A673 (cell line): ENCODE results near the gene CACNG3. TPM values are rescaled to one million over a fixed set of nuclear protein-coding genes. Genes with fewer than 3 reads are reported as not detected.

Source experiments
- BruUV-seq: library from RNA; stranded (reverse); fragments of 400-500 nt; replicated peaks from 2 replicates; lab custom pipeline; 2021; lab: Mats Ljungman, UMichigan
- CTCF ChIA-PET: fragments of 300-600 bp; sonication (Branson Sonifier 250); formaldehyde crosslinking; loops from one replicate; lab custom pipeline; 2022; ENCODE audit warnings: antibody characterized with exemption; lab: Charles Lee
- POLR2A ChIA-PET: fragments of 300-600 bp; sonication (Branson Sonifier 250); formaldehyde crosslinking; loops from one replicate; lab custom pipeline; 2022; ENCODE audit warnings: antibody characterized with exemption; ENCODE audit not compliant: low non-redundant PET; lab: Charles Lee
- DNase-seq: peaks from one replicate; pipeline ENCODE4 v3.0.0-alpha.2; 2015; ENCODE audit warnings: low spot score
- H3K27ac ChIP-seq: fragments of 200-600 bp; sonication (generic); 2 replicates; pipeline ENCODE4 v1.5.1; 2016; ENCODE audit warnings: mixed run types, low read depth, mild to moderate bottlenecking, mixed read lengths, antibody characterized with exemption, low read length; ENCODE audit not compliant: poor library complexity, severe bottlenecking
- H3K27me3 ChIP-seq: fragments of 200-600 bp; sonication (generic); replicated peaks from 2 replicates; pipeline ENCODE4 v1.6.1; 2017; ENCODE audit warnings: mixed run types, low read depth, mild to moderate bottlenecking, mixed read lengths, antibody characterized with exemption, low read length; ENCODE audit not compliant: insufficient read depth, poor library complexity
- H3K36me3 ChIP-seq: fragments of 200-600 bp; sonication (generic); 2 replicates; pipeline ENCODE4 v1.6.1; 2016; ENCODE audit warnings: mixed run types, mild to moderate bottlenecking, mixed read lengths, antibody characterized with exemption, low read length; ENCODE audit not compliant: insufficient read depth, poor library complexity, severe bottlenecking
- H3K4me1 ChIP-seq: fragments of 200-600 bp; sonication (generic); 2 replicates; pipeline ENCODE4 v1.6.1; 2017; ENCODE audit warnings: mixed run types, mild to moderate bottlenecking, mixed read lengths, antibody characterized with exemption, low read length; ENCODE audit not compliant: insufficient read depth, poor library complexity, severe bottlenecking
- H3K4me3 ChIP-seq: fragments of 200-600 bp; sonication (generic); 2 replicates; pipeline ENCODE4 v1.5.1; 2016; ENCODE audit warnings: low read depth, mixed run types, mild to moderate bottlenecking, mixed read lengths, low read length; ENCODE audit not compliant: poor library complexity, severe bottlenecking
- H3K9me3 ChIP-seq: fragments of 200-600 bp; sonication (generic); 2 replicates; pipeline ENCODE4 v1.6.1; 2016; ENCODE audit warnings: mixed run types, low read depth, mild to moderate bottlenecking, mixed read lengths, antibody characterized with exemption, low read length; ENCODE audit not compliant: poor library complexity, severe bottlenecking
- CTCF ChIP-seq: fragments of 300-800, 200-600 bp; sonication (generic); conservative IDR thresholded peaks from 2 replicates; pipeline ENCODE4 v1.5.1; 2017; ENCODE audit warnings: low read depth, mild to moderate bottlenecking, antibody characterized with exemption, low read length, moderate library complexity, mixed read lengths
- EZH2 ChIP-seq: fragments of 200-600 bp; sonication (generic); IDR thresholded peaks from 2 replicates; pipeline ENCODE4 v1.6.1; 2017; ENCODE audit warnings: borderline replicate concordance, low read depth, mild to moderate bottlenecking, mixed read lengths, antibody characterized with exemption, low read length; ENCODE audit not compliant: poor library complexity, severe bottlenecking
- intact Hi-C: fragments of 100-400 bp; cut with micrococcal nuclease; formaldehyde crosslinking; loops from one replicate; pipeline ENCODE4 v1.10.0; 2022; ENCODE audit not compliant: unreplicated experiment
- total RNA-seq: library from RNA; stranded (reverse); gene quantifications from 2 replicates; pipeline ENCODE4 v1.2.3, GENCODE V29; 2021

CACNG3 gene
- total RNA-seq, 1 experiment from 2014 or later: 3.6 TPM

DNA sequence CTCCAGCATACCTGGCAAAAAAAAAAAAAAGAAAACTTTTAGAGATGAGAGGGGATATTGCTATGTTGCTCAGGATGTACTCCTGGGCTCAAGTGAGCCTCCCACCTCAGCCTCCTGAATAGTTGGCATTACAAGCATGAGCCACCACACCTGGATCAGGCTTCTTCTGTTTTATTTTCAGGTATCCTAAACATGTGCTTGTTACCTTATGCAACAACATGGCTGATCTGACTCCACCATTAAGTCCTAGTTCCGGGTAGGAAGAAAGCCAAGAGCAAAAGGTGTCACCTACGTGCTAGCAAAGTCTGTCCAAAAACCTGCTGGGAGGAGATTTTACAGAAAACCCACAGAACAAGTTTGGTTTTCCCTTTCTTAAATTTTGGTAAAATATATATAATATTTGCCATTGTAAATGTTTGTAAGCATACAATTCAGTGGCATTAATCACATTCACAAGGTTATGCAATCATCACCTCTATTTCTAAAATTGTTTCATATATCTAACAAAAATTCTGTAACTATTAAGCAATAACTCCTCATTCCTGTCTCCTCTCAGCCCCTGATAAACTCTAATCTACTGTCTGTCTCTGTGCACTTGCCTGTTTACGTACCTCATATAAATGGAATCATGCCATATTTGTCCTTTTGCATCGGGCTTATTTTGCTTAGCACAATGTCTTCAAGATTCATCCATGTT, 9.1 kb upstream of the CACNG3 start:
- intact Hi-C loops: no loop called here
- TF ChIP-seq CTCF (no peak), EZH2 (no peak)
- Histone ChIP-seq H3K4me1 (no peaks in the 10 kb centered on the region), H3K27me3 (peaks cover 4% of the 10 kb centered on the region), H3K9me3 (no peaks in the 10 kb centered on the region), H3K27ac (no peak overlapping the region), H3K4me3 (no peak overlapping the region), H3K36me3 (no peaks in the 10 kb centered on the region)
- no peak for DNase-seq
- POLR2A ChIA-PET: no interaction called here
- no TSS peak for BruUV-seq
- CTCF ChIA-PET: no interaction called here

- Histone ChIP-seq H3K27ac (no peak overlapping the region), H3K4me3 (no peak overlapping the region), H3K9me3 (no peaks in the 10 kb centered on the region), H3K4me1 (peaks cover 19% of the 10 kb centered on the region), H3K36me3 (no peaks in the 10 kb centered on the region), H3K27me3 (peaks cover 7% of the 10 kb centered on the region)
- intact Hi-C loops: loop anchor here (2.0 to 10.0 kb wide), 3 partner anchors 182 to 518 kb away; no protein-coding TSS in a partner anchor
- CTCF ChIA-PET: interaction anchor here (0.5 to 2.0 kb wide), 17 partner anchors 9 to 468 kb away, joined by 3 to 31 read pairs (median 4); no protein-coding TSS in a partner anchor
- peak; percentile 80 for TF ChIP-seq CTCF
- TF ChIP-seq EZH2: no peak
- POLR2A ChIA-PET: no interaction called here
- no TSS peak for BruUV-seq
- DNase-seq: peak; percentile 83
These were observed 2.9 kb upstream of the CACNG3 start for GRCh38 chr16:24253192-24253591.

GRCh38 chr16:24257958-24258357, 1.8 kb downstream of the CACNG3 start:
- intact Hi-C loops: loop anchor here (2.0 to 10.0 kb wide), 3 partner anchors 44 to 523 kb away; no protein-coding TSS in a partner anchor

More at GRCh38 chr16:24257958-24258357, 1.8 kb downstream of the CACNG3 start:
- no peaks in the 10 kb centered on the region for H3K9me3 ChIP-seq
- no peaks in the 10 kb centered on the region for H3K36me3 ChIP-seq
- no peak for TF ChIP-seq CTCF
- TF ChIP-seq EZH2: no peak
- DNase-seq: peak; percentile 88
- H3K4me3 ChIP-seq: peak overlapping the region; percentile 53
- ChIA-PET CTCF (no interaction called here), POLR2A (interaction anchor here (0.5 kb wide), 1 partner anchor 35 kb away, joined by 3 read pairs; no protein-coding TSS in a partner anchor)
- H3K27me3 ChIP-seq: peaks cover 7% of the 10 kb centered on the region
- no TSS peak for BruUV-seq
- peaks cover 24% of the 10 kb centered on the region for H3K4me1 ChIP-seq
- H3K27ac ChIP-seq: peak overlapping the region; percentile 86
